ENCODE data around the gene MLYCD.

MLYCD gene

DNA sequence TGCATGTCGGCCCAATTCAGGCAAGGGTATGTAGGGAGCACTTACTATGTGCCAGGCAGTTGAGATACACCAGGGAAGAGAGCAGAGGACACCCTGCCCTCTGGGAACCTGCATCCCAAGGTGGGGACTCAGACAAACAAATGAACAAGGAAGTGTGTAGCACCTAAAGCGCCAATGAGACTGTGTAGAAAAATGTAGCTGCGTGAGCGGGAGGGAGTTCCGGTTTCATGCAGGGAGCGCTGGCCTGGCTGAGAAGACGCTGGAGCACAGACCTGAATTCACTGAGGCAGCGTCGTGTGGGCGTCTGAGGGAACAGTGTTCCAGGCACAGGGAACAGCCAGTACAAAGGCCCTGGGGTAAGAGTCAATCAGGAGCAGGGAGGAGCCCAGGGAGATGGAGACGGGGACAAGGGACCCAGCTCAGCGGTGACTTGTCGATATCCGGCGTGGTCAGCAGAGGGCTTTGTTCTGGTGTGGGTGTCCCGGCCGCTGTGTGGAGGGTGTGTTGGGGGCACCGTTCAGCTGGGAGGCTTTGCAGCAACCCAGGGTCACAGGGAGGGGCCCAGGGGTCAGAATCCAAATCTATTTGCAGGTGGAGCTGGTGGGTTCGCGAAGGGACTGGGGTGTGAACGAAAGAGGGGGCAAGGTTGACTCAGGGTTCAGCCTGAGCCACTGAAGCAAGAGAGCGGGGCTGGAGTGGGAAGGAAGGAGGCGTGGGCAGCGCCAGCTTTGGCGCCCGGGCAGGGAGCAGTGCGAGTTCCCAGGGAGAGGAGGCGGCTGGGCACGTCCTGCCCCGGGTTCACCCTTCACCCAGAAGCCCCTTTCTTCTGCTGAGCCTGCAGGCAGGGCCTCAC is 36.3 kb downstream of the MLYCD start:
- no peak for TF ChIP-seq ZNF274 (IDR thresholded peaks at IDR 0.05; ENCODE audit: low read depth, low read length)
- TF ChIP-seq SUZ12 (IDR thresholded peaks at IDR 0.05; ENCODE audit: extremely low read depth, insufficient read depth, insufficient read length) = no peak
- TF ChIP-seq YY1 (IDR thresholded peaks at IDR 0.05; ENCODE audit: insufficient read depth, insufficient read length) = no peak
- DNase-seq (ENCODE audit: low read depth, low spot score) = no peak

DNA sequence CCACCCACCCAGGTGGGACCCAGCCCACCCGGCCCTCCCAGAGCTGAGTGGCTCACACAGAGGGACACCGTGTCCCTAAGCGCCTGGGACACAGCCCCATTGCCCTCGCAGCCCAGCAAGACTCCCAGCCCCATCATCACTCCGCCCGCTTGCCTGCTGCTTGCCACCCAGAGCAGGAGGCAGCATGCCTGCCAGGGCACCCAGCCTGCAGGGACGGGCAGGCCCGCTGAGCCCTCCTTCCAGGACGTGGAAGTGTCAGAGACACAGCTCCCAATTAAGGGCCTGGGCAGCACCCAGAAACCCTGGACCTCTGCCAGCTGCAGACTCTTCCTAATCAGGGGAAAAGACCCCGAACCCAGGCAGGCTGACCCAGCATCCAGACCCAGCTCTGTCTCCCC is 36.9 kb downstream of the MLYCD start:
- no peak overlapping the region for H3K9ac ChIP-seq (ENCODE audit: insufficient read length, low read depth)
- H3K9me3 ChIP-seq (ENCODE audit: insufficient read depth, low read length) = no peaks in the 10 kb centered on the region
- DNase-seq (ENCODE audit: low read depth, low spot score) = no peak
- no peak overlapping the region for H3K4me3 ChIP-seq (ENCODE audit: insufficient read length, low read depth)
- H3K36me3 ChIP-seq (ENCODE audit: insufficient read depth, insufficient read length, low read length) = no peaks in the 10 kb centered on the region
- no peaks in the 10 kb centered on the region for H3K27me3 ChIP-seq (ENCODE audit: insufficient read depth, insufficient read length)
- H3K4me1 ChIP-seq (ENCODE audit: insufficient read depth, insufficient read length) = peaks cover 13% of the 10 kb centered on the region
- TF ChIP-seq SUZ12 (IDR thresholded peaks at IDR 0.05; ENCODE audit: extremely low read depth, insufficient read depth, insufficient read length) = no peak
- TF ChIP-seq ZNF274 (IDR thresholded peaks at IDR 0.05; ENCODE audit: low read depth, low read length) = no peak
- no peak for TF ChIP-seq YY1 (IDR thresholded peaks at IDR 0.05; ENCODE audit: insufficient read depth, insufficient read length)

More for the DNA sequence above, 36.3 kb downstream of the MLYCD start:
- H3K9ac ChIP-seq (ENCODE audit: insufficient read length, low read depth) = no peak overlapping the region
- H3K9me3 ChIP-seq (ENCODE audit: insufficient read depth, low read length) = no peaks in the 10 kb centered on the region
- H3K4me3 ChIP-seq (ENCODE audit: insufficient read length, low read depth) = no peak overlapping the region
- H3K4me1 ChIP-seq (ENCODE audit: insufficient read depth, insufficient read length) = peaks cover 10% of the 10 kb centered on the region
- no peaks in the 10 kb centered on the region for H3K27me3 ChIP-seq (ENCODE audit: insufficient read depth, insufficient read length)
- no peaks in the 10 kb centered on the region for H3K36me3 ChIP-seq (ENCODE audit: insufficient read depth, insufficient read length, low read length)

DNA sequence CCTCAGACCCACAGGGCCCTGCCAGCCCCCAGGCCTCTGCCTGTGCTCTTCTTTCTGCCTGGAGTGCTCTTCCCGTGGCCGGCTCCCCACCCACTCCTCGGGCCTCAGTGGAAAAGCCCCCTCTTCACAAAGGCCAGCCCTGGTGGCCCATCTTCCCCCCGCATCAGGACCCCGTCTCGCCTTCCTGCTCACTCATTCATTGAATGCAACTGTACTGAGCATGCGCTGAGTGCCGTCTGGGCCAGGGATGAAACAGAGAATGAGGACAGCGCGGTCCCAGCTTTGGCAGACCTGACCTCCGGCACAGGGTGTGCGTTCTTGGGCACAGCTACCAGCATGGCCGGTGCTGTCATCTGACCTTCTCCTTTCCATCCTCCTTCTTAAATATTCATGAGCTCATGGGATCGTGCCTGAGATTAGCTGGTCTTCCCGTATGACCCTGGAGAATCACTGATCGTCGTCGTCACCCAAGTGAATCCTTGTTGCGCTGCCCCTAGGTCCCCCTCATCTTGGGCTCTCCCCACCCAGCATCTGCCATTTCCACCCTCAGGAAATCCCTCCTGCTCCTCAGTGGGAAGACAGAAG is 37.8 kb downstream of the MLYCD start:
- Histone ChIP-seq H3K36me3 (ENCODE audit: insufficient read depth, insufficient read length, low read length) (no peaks in the 10 kb centered on the region), H3K9ac (ENCODE audit: insufficient read length, low read depth) (no peak overlapping the region), H3K4me3 (ENCODE audit: insufficient read length, low read depth) (no peak overlapping the region), H3K9me3 (ENCODE audit: insufficient read depth, low read length) (no peaks in the 10 kb centered on the region), H3K4me1 (ENCODE audit: insufficient read depth, insufficient read length) (peaks cover 13% of the 10 kb centered on the region), H3K27me3 (ENCODE audit: insufficient read depth, insufficient read length) (no peaks in the 10 kb centered on the region)
- TF ChIP-seq SUZ12 (IDR thresholded peaks at IDR 0.05; ENCODE audit: extremely low read depth, insufficient read depth, insufficient read length) = no peak
- TF ChIP-seq YY1 (IDR thresholded peaks at IDR 0.05; ENCODE audit: insufficient read depth, insufficient read length) = no peak
- TF ChIP-seq ZNF274 (IDR thresholded peaks at IDR 0.05; ENCODE audit: low read depth, low read length) = no peak
- DNase-seq (ENCODE audit: low read depth, low spot score) = no peak

DNA sequence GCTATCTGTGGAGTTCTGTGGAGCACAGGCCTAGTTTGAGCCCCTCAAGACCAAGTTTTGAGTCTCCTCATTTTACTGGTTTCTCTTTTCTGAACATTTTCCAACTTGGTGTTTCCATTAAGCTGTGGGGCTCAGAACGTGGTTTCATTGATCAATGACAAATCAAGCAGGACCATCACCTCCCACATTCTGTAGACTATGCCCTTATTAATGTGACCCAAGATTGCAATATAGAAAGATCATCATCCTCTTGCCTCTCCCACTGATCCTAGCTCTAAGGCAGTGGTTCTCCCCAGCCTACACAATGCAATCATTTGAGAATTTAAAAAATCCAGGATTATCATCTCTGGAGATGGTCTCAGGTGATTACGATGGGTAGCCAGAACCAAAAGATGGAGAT is 38.4 kb downstream of the MLYCD start:
- no peaks in the 10 kb centered on the region for H3K27me3 ChIP-seq (ENCODE audit: insufficient read depth, insufficient read length)
- TF ChIP-seq ZNF274 (IDR thresholded peaks at IDR 0.05; ENCODE audit: low read depth, low read length) (no peak), YY1 (IDR thresholded peaks at IDR 0.05; ENCODE audit: insufficient read depth, insufficient read length) (no peak), SUZ12 (IDR thresholded peaks at IDR 0.05; ENCODE audit: extremely low read depth, insufficient read depth, insufficient read length) (no peak)
- no peaks in the 10 kb centered on the region for H3K36me3 ChIP-seq (ENCODE audit: insufficient read depth, insufficient read length, low read length)
- H3K4me1 ChIP-seq (ENCODE audit: insufficient read depth, insufficient read length) = peaks cover 13% of the 10 kb centered on the region
- no peaks in the 10 kb centered on the region for H3K9me3 ChIP-seq (ENCODE audit: insufficient read depth, low read length)
- no peak for DNase-seq (ENCODE audit: low read depth, low spot score)
- H3K9ac ChIP-seq (ENCODE audit: insufficient read length, low read depth) = no peak overlapping the region
- H3K4me3 ChIP-seq (ENCODE audit: insufficient read length, low read depth) = no peak overlapping the region

DNA sequence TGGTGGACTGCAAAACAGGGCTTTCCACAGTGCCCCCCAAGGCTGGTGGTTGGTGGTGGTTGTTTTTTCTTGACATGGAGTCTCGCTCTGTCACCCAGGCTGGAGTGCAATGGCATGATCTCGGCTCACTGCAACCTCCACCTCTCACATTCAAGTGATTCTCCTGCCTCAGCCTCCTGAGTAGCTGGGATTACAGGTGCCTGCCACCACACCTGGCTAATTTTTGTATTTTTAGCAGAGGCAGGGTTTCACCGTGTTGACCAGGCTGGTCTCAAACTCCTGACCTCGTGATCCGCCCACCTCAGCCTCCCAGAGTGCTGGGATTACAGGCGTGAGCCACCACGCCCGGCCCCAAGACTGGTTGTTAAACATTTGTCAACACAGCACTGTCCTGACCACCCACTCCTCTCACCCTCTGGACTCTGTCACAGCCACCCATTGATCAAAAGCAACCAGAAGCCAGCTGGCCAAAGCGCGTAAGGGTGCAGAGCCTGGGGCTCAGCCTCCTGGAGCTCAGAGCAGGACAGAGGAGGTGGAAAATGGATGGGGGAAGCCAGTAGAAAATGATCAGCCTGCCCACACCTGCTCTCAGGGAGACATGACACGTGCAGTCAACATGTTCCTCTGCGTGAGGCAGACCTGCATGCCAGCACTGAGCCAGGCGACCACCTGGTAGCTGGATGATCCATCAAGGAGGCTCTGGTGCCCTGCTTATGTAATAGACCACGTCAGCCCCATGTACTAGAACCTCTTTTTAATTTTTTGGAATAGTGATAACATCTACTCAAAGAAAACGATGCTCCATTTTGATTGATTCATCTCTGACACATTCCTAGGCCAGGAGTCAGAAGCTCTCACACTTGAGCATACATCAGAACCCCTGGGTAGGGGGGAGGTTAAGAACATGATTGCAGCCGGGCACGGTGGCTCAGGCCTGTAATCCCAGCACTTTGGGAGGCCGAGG is 39.3 kb downstream of the MLYCD start:
- no peaks in the 10 kb centered on the region for H3K27me3 ChIP-seq (ENCODE audit: insufficient read depth, insufficient read length)
- no peaks in the 10 kb centered on the region for H3K36me3 ChIP-seq (ENCODE audit: insufficient read depth, insufficient read length, low read length)
- H3K9ac ChIP-seq (ENCODE audit: insufficient read length, low read depth) = no peak overlapping the region
- no peaks in the 10 kb centered on the region for H3K9me3 ChIP-seq (ENCODE audit: insufficient read depth, low read length)
- TF ChIP-seq SUZ12 (IDR thresholded peaks at IDR 0.05; ENCODE audit: extremely low read depth, insufficient read depth, insufficient read length) = no peak
- TF ChIP-seq ZNF274 (IDR thresholded peaks at IDR 0.05; ENCODE audit: low read depth, low read length) = no peak
- no peak for TF ChIP-seq YY1 (IDR thresholded peaks at IDR 0.05; ENCODE audit: insufficient read depth, insufficient read length)
- H3K4me1 ChIP-seq (ENCODE audit: insufficient read depth, insufficient read length) = peaks cover 12% of the 10 kb centered on the region
- no peak for DNase-seq (ENCODE audit: low read depth, low spot score)
- H3K4me3 ChIP-seq (ENCODE audit: insufficient read length, low read depth) = no peak overlapping the region

GRCh38 chr16:83939266-83939855 is 40.4 kb downstream of the MLYCD start:
- no peaks in the 10 kb centered on the region for H3K27me3 ChIP-seq (ENCODE audit: insufficient read depth, insufficient read length)
- no peak for DNase-seq (ENCODE audit: low read depth, low spot score)
- no peaks in the 10 kb centered on the region for H3K9me3 ChIP-seq (ENCODE audit: insufficient read depth, low read length)
- no peak overlapping the region for H3K4me3 ChIP-seq (ENCODE audit: insufficient read length, low read depth)
- no peaks in the 10 kb centered on the region for H3K36me3 ChIP-seq (ENCODE audit: insufficient read depth, insufficient read length, low read length)
- peaks cover 18% of the 10 kb centered on the region for H3K4me1 ChIP-seq (ENCODE audit: insufficient read depth, insufficient read length)
- H3K9ac ChIP-seq (ENCODE audit: insufficient read length, low read depth) = no peak overlapping the region
- no peak for TF ChIP-seq SUZ12 (IDR thresholded peaks at IDR 0.05; ENCODE audit: extremely low read depth, insufficient read depth, insufficient read length)
- no peak for TF ChIP-seq YY1 (IDR thresholded peaks at IDR 0.05; ENCODE audit: insufficient read depth, insufficient read length)
- TF ChIP-seq ZNF274 (IDR thresholded peaks at IDR 0.05; ENCODE audit: low read depth, low read length) = no peak

Measured in NT2/D1 (cell line).